Breast epithelium (tissue), 3 donors: ENCODE data around the gene CPA5.

Source experiments
- POLR2A ChIP-seq: fragments of 450-650 bp; IDR thresholded peaks from one replicate; pipeline ENCODE4 v1.6.1; 2016; ENCODE audit warnings: antibody characterized with exemption, mild to moderate bottlenecking, moderate library complexity
- POLR2AphosphoS5 ChIP-seq, 3 donors: sonication (generic); formaldehyde crosslinking; IDR thresholded peaks; one replicate each; pipeline ENCODE4 v1.6.1; 2017; ENCODE audit warnings: antibody characterized with exemption in 3 of 3
- TF ChIP-seq, protein P1 (sequence below), 3 donors: fragments of 450-650 bp; IDR thresholded peaks; one replicate each; pipeline ENCODE4 v1.5.1; 2016 to 2017; ENCODE audit warnings: antibody characterized with exemption in 3 of 3, mild to moderate bottlenecking in 3 of 3, moderate library complexity in 3 of 3

DNA sequence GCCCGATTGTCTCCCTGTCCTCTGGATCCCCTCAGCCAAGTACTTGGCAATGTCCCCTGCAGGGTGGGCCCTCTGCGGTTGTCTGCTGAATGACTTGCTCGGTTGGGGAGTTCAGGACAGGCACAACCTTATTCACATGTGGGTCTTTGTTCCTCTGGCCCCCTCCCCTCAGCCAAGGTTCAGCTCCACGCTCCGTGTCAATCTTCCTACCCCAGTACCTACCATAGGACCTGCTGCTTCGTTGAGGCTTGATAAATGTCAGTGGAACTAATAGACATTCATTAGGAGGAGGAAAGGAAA lies 7.1 kb downstream of the CPA5 start:
- TF ChIP-seq, protein P1, sequence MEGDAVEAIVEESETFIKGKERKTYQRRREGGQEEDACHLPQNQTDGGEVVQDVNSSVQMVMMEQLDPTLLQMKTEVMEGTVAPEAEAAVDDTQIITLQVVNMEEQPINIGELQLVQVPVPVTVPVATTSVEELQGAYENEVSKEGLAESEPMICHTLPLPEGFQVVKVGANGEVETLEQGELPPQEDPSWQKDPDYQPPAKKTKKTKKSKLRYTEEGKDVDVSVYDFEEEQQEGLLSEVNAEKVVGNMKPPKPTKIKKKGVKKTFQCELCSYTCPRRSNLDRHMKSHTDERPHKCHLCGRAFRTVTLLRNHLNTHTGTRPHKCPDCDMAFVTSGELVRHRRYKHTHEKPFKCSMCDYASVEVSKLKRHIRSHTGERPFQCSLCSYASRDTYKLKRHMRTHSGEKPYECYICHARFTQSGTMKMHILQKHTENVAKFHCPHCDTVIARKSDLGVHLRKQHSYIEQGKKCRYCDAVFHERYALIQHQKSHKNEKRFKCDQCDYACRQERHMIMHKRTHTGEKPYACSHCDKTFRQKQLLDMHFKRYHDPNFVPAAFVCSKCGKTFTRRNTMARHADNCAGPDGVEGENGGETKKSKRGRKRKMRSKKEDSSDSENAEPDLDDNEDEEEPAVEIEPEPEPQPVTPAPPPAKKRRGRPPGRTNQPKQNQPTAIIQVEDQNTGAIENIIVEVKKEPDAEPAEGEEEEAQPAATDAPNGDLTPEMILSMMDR (IDR thresholded peaks at IDR 0.05), result no peak
- TF ChIP-seq POLR2A (no peak), POLR2AphosphoS5 (IDR thresholded peaks at IDR 0.05) (no peak)
